H1 (cell line): ENCODE results near the gene PPM1N. TPM values are rescaled to one million over a fixed set of nuclear protein-coding genes. Genes with fewer than 3 reads are reported as not detected.
A peak's percentile ranks its signal among the peaks of the same experiment; 100 is the strongest.

ENCODE experiments used
- CTCF ChIA-PET: fragments of 300-600 bp; sonication (Branson Sonifier 250); formaldehyde crosslinking; loops from one replicate; lab custom pipeline; 2021; ENCODE audit not compliant: partially characterized antibody; lab: Charles Lee
- POLR2A ChIA-PET: fragments of 300-600 bp; sonication (Branson Sonifier 250); formaldehyde crosslinking; loops from one replicate; lab custom pipeline; 2021; ENCODE audit warnings: inconsistent platforms; ENCODE audit not compliant: partially characterized antibody; lab: Charles Lee
- DNase-seq, 2 experiments: peaks; one replicate each; pipeline versions ENCODE4 v3.0.0 to v3.0.0-alpha.2; 2010 to 2022; ENCODE audit warnings: low spot score in 2 of 2, low read depth in 1 of 2, mixed read lengths in 1 of 2
- FAIRE-seq: peaks from 2 replicates; lab custom pipeline; 2011; peaks lifted over from hg19 to GRCh38; lab: Jason Lieb, UNC
- H2AFZ ChIP-seq: 2 replicates; pipeline ENCODE4 v1.8.1; 2012; ENCODE audit warnings: low read length, inconsistent platforms
- H2AK5ac ChIP-seq: 2 replicates; pipeline ENCODE4 v1.6.1; 2013; ENCODE audit warnings: low read depth, low read length
- H2BK120ac ChIP-seq: replicated peaks from 2 replicates; pipeline ENCODE3; 2013; ENCODE audit warnings: low read depth, low read length, inconsistent platforms
- H2BK12ac ChIP-seq: 2 replicates; pipeline ENCODE4 v1.6.1; 2013; ENCODE audit warnings: low read depth, low read length
- H2BK15ac ChIP-seq: 2 replicates; pipeline ENCODE4 v1.6.1; 2013; ENCODE audit warnings: low read length
- H2BK20ac ChIP-seq: 2 replicates; pipeline ENCODE4 v1.6.1; 2013; ENCODE audit warnings: low read length
- H2BK5ac ChIP-seq: 2 replicates; pipeline ENCODE4 v1.6.1; 2013; ENCODE audit warnings: low read depth, low read length
- H3K14ac ChIP-seq: 2 replicates; pipeline ENCODE4 v1.6.1; 2013; ENCODE audit warnings: inconsistent platforms; ENCODE audit not compliant: insufficient read length
- H3K18ac ChIP-seq: 2 replicates; pipeline ENCODE4 v1.6.1; 2013; ENCODE audit warnings: low read length; ENCODE audit errors: extremely low read depth
- H3K23ac ChIP-seq: 2 replicates; pipeline ENCODE4 v1.6.1; 2013; ENCODE audit warnings: inconsistent platforms; ENCODE audit not compliant: insufficient read length
- H3K23me2 ChIP-seq: 2 replicates; pipeline ENCODE4 v1.6.1; 2013; ENCODE audit warnings: low read depth, low read length
- H3K27ac ChIP-seq: 2 replicates; pipeline ENCODE4 v1.6.1; 2011; ENCODE audit warnings: low read depth, low read length, inconsistent platforms
- H3K27me3 ChIP-seq, 4 experiments: replicated peaks in 1 of 4; 1 replicate in 1 of 4; 2 replicates in 3 of 4; pipeline versions ENCODE4 v1.6.1 to v1.8.1; 2011 to 2013; ENCODE audit warnings: low read length in 3 of 4, mild to moderate bottlenecking in 3 of 4, inconsistent platforms in 2 of 4, mixed read lengths in 2 of 4, moderate library complexity in 1 of 4; ENCODE audit not compliant: control insufficient read depth in 3 of 4, insufficient read depth in 3 of 4; ENCODE audit errors: extremely low read depth in 1 of 4
- H3K36me3 ChIP-seq, 4 experiments: 2 replicates each; pipeline versions ENCODE4 v1.6.1 to v1.8.1; 2011 to 2013; ENCODE audit warnings: mild to moderate bottlenecking in 4 of 4, low read length in 3 of 4, moderate library complexity in 2 of 4, control low read depth in 1 of 4, inconsistent platforms in 1 of 4; ENCODE audit not compliant: insufficient read depth in 4 of 4, control insufficient read depth in 2 of 4
- H3K4ac ChIP-seq: replicated peaks from 2 replicates; pipeline ENCODE3; 2013; ENCODE audit warnings: low read length, low read depth, mixed read lengths, inconsistent platforms; ENCODE audit not compliant: insufficient read length
- H3K4me1 ChIP-seq, 4 experiments: replicated peaks in 1 of 4; 1 replicate in 1 of 4; 2 replicates in 3 of 4; pipeline versions ENCODE4 v1.6.1 to v1.8.1; 2011 to 2013; ENCODE audit warnings: low read length in 3 of 4, inconsistent platforms in 2 of 4, mixed read lengths in 1 of 4; ENCODE audit not compliant: insufficient read depth in 4 of 4, control insufficient read depth in 3 of 4
- H3K4me2 ChIP-seq, 2 experiments: 2 replicates each; pipeline versions ENCODE4 v1.6.1 to v1.8.1; 2011 to 2013; ENCODE audit warnings: low read depth in 2 of 2, low read length in 2 of 2, control low read depth in 1 of 2, inconsistent platforms in 1 of 2, mild to moderate bottlenecking in 1 of 2; ENCODE audit not compliant: insufficient read depth in 1 of 2
- H3K4me3 ChIP-seq, 4 experiments: fragments of 200-600, 300-600 bp in 1 of 4; sonication (generic), shearing (Covaris generic), sonication (Bioruptor Twin) in 1 of 4; 2 replicates each; pipeline versions ENCODE4 v1.5.1 to v1.8.1; 2011 to 2016; ENCODE audit warnings: low read length in 4 of 4, low read depth in 3 of 4, control low read depth in 2 of 4, inconsistent platforms in 2 of 4, mild to moderate bottlenecking in 2 of 4, mixed read lengths in 1 of 4, moderate library complexity in 1 of 4; ENCODE audit not compliant: insufficient read depth in 2 of 4; ENCODE audit errors: extremely low read depth in 1 of 4
- H3K56ac ChIP-seq: replicated peaks from 2 replicates; pipeline ENCODE3; 2013; ENCODE audit warnings: low read depth, mild to moderate bottlenecking, mixed read lengths, low read length, inconsistent platforms; ENCODE audit not compliant: insufficient read length
- H3K79me1 ChIP-seq: 2 replicates; pipeline ENCODE4 v1.6.1; 2013; ENCODE audit warnings: low read depth, low read length, control low read depth
- H3K79me2 ChIP-seq, 2 experiments: 2 replicates each; pipeline versions ENCODE4 v1.6.1 to v1.8.1; 2012 to 2013; ENCODE audit warnings: low read length in 2 of 2, mild to moderate bottlenecking in 2 of 2, inconsistent platforms in 1 of 2; ENCODE audit not compliant: insufficient read depth in 2 of 2, control insufficient read depth in 1 of 2
- H3K9ac ChIP-seq, 4 experiments: replicated peaks in 1 of 4; 1 replicate in 1 of 4; 2 replicates in 3 of 4; pipeline versions ENCODE4 v1.6.1 to v1.8.1; 2011 to 2013; ENCODE audit warnings: low read depth in 3 of 4, low read length in 3 of 4, control low read depth in 2 of 4, mild to moderate bottlenecking in 2 of 4, moderate library complexity in 2 of 4, inconsistent platforms in 1 of 4; ENCODE audit errors: extremely low read depth in 1 of 4
- H3K9me3 ChIP-seq, 2 experiments: 2 replicates each; pipeline versions ENCODE4 v1.6.1 to v1.8.1; 2012 to 2013; ENCODE audit warnings: mild to moderate bottlenecking in 2 of 2, moderate library complexity in 2 of 2, control low read depth in 1 of 2, inconsistent platforms in 1 of 2, low read depth in 1 of 2, low read length in 1 of 2, mixed read lengths in 1 of 2; ENCODE audit not compliant: insufficient read depth in 2 of 2
- H4K20me1 ChIP-seq, 2 experiments: replicated peaks in 1 of 2; 2 replicates each; pipeline versions ENCODE3 to v1.8.1; 2011 to 2013; ENCODE audit warnings: inconsistent platforms in 2 of 2, low read length in 2 of 2, mild to moderate bottlenecking in 1 of 2; ENCODE audit not compliant: insufficient read depth in 2 of 2, control insufficient read depth in 1 of 2
- H4K5ac ChIP-seq: 2 replicates; pipeline ENCODE4 v1.6.1; 2013; ENCODE audit warnings: low read length, low read depth, mixed read lengths, inconsistent platforms; ENCODE audit not compliant: insufficient read length
- H4K8ac ChIP-seq: 2 replicates; pipeline ENCODE4 v1.8.0; 2013; ENCODE audit warnings: mild to moderate bottlenecking, moderate library complexity, low read length, inconsistent platforms; ENCODE audit not compliant: insufficient read depth; ENCODE audit errors: extremely low read depth
- H4K91ac ChIP-seq: replicated peaks from 2 replicates; pipeline ENCODE3; 2013; ENCODE audit warnings: low read length, mixed read lengths, inconsistent platforms; ENCODE audit not compliant: insufficient read length
- EGR1 ChIP-seq: IDR thresholded peaks from 2 replicates; pipeline ENCODE4 v1.6.1; 2011; ENCODE audit warnings: low read depth, low read length, borderline replicate concordance
- KDM1A ChIP-seq: fragments of 200-600, 300-600 bp; sonication (generic); IDR thresholded peaks from 2 replicates; pipeline ENCODE4 v1.7.1; 2016; ENCODE audit warnings: mild to moderate bottlenecking, low read length, borderline replicate concordance
- WGBS, 2 experiments: shearing (Covaris generic) in 1 of 2; methylation state at CpG; one replicate each; pipeline versions ENCODE4 v1.1.6 to v1.1.7; 2013 to 2015; ENCODE audit warnings: low lambda C conversion rate in 2 of 2, mixed read lengths in 2 of 2, inconsistent platforms in 1 of 2, low coverage in 1 of 2, missing lambda C conversion rate in 1 of 2; ENCODE audit not compliant: insufficient replicate concordance in 2 of 2, insufficient coverage in 1 of 2, insufficient read length in 1 of 2; ENCODE audit errors: extremely low coverage in 1 of 2, missing lambda C conversion rate in 1 of 2; 5-methylcytosine and 5-hydroxymethylcytosine counted together
- polyA plus RNA-seq, 7 experiments: library from polyadenylated mRNA; depleted of rRNA in 3 of 7; stranded (reverse) in 5 of 7; unstranded in 2 of 7; fragments of >200 nt in 5 of 7; fragments of 200-250 nt in 2 of 7; gene quantifications; 1 replicate in 5 of 7; 2 replicates in 1 of 7; 4 replicates in 1 of 7; pipeline versions ENCODE4 v1.2.1 to v1.2.3, GENCODE V29; 2011 to 2013; ENCODE audit warnings: missing spikeins in 2 of 7, mixed read lengths in 2 of 7
- total RNA-seq: library from RNA; stranded (reverse); fragmentation: NEBNext Ultra II Directional; extraction: Animal tissue kit (Norgen Biotek cat#: 25700); gene quantifications from 2 replicates; pipeline ENCODE4 v1.2.1, GENCODE V29; 2021

Gene PPM1N
- total and polyA plus RNA-seq, 2 of the 8 experiments (the other 6 are each of a cell fraction or from before 2014, with no cell fraction given) = 12.2 to 14.4 TPM

- CTCF ChIA-PET = interaction anchor here (1.0 to 32.9 kb wide), 6 partner anchors 11 to 31 kb away, joined by 3 to 760 read pairs (median 18); partner anchors contain the start of gene ERCC1
- TF ChIP-seq KDM1A (peak; percentile 58; the same call in 1 of the 2 replicates), EGR1 (no peak)
- no peak overlapping the region for H4K91ac ChIP-seq
- no peak overlapping the region for H2AK5ac ChIP-seq
- H3K23me2 ChIP-seq = peaks cover 15% of the 10 kb centered on the region; the same call in 1 of the 2 replicates
- H3K18ac ChIP-seq = no peak overlapping the region
- H3K27ac ChIP-seq = no peak overlapping the region
- H3K56ac ChIP-seq = no peak overlapping the region
- no peak overlapping the region for H2BK5ac ChIP-seq
- peaks cover 0 to 3% of the 10 kb centered on the region in 2 experiments for H4K20me1 ChIP-seq
- H4K8ac ChIP-seq = no peak overlapping the region
- FAIRE-seq (no peak), DNase-seq (no peak)
- POLR2A ChIA-PET = interaction anchor here (0.6 kb wide), 2 partner anchors 8 to 20 kb away, joined by 3 to 4 read pairs; no protein-coding TSS in a partner anchor
- peaks cover 0 to 6% (median 2%) of the 10 kb centered on the region in 4 experiments; a peak in 3 of 7 replicates for H3K27me3 ChIP-seq
- H3K4me1 ChIP-seq = peaks cover 0 to 12% (median 2%) of the 10 kb centered on the region in 4 experiments; a peak in 5 of 7 replicates
- H2BK15ac ChIP-seq = no peak overlapping the region
- no peak overlapping the region for H2AFZ ChIP-seq
- H3K36me3 ChIP-seq = no peaks in the 10 kb centered on the region
- H3K4ac ChIP-seq = no peak overlapping the region
- no peak overlapping the region for H3K4me3 ChIP-seq
- H3K4me2 ChIP-seq = no peak overlapping the region
- 83% methylated on average over 1 of the region's 2 CpGs; no CpG with 5 or more reads in 1 of the 2 experiments for WGBS, 2 experiments
- H3K23ac ChIP-seq = no peak overlapping the region
- H4K5ac ChIP-seq = no peak overlapping the region
- H3K14ac ChIP-seq = no peak overlapping the region
- no peaks in the 10 kb centered on the region for H3K9me3 ChIP-seq
- H2BK12ac ChIP-seq = no peak overlapping the region; the same call in 1 of the 2 replicates
- no peaks in the 10 kb centered on the region for H3K79me2 ChIP-seq
- no peak overlapping the region for H2BK120ac ChIP-seq
- no peak overlapping the region for H3K9ac ChIP-seq
- H2BK20ac ChIP-seq = no peak overlapping the region
- no peaks in the 10 kb centered on the region; the same call in 1 of the 2 replicates for H3K79me1 ChIP-seq
Measured at GRCh38 chr19:45464274-45464673, 34.0 kb upstream of the PPM1N start.
